Esophagus squamous epithelium (tissue), 5 donors: ENCODE data around the gene FUT7. TPM values are rescaled to one million over a fixed set of nuclear protein-coding genes. Genes with fewer than 3 reads are reported as not detected.

ENCODE experiments used
- DNase-seq: peaks from one replicate; lab custom pipeline; 2025; lab: John Stamatoyannopoulos, UW
- H3K27ac ChIP-seq, 4 donors: fragments of 200-600 bp; sonication (generic); one replicate each; pipeline ENCODE4 v1.5.1; 2016 to 2019; ENCODE audit warnings: mild to moderate bottlenecking in 1 of 4
- H3K27me3 ChIP-seq, 4 donors: fragments of 200-600 bp; sonication (generic); 1 replicate in 3 of 4; 2 replicates in 1 of 4; pipeline versions ENCODE4 v1.5.1 to v1.6.0; 2017 to 2021; ENCODE audit warnings: antibody characterized with exemption in 1 of 4
- H3K36me3 ChIP-seq, 3 donors: fragments of 200-600 bp; sonication (generic); one replicate each; pipeline ENCODE4 v1.5.1; 2016 to 2019
- H3K4me1 ChIP-seq, 3 donors: fragments of 200-600 bp; sonication (generic); one replicate each; pipeline ENCODE4 v1.5.1; 2017 to 2019
- H3K4me3 ChIP-seq, 4 donors: fragments of 200-600 bp; sonication (generic); 1 replicate in 3 of 4; 2 replicates in 1 of 4; pipeline ENCODE4 v1.5.1; 2016 to 2019; ENCODE audit warnings: mild to moderate bottlenecking in 2 of 4, moderate library complexity in 1 of 4
- H3K9me3 ChIP-seq, 3 donors: fragments of 200-600 bp; sonication (generic); one replicate each; pipeline ENCODE4 v1.5.1; 2016 to 2019
- POLR2A ChIP-seq, 4 donors: fragments of 450-650 bp; IDR thresholded peaks; one replicate each; pipeline ENCODE4 v1.6.1; 2017; ENCODE audit warnings: antibody characterized with exemption in 4 of 4, mild to moderate bottlenecking in 4 of 4, moderate library complexity in 3 of 4
- WGBS, 2 donors: methylation state at CpG; one replicate each; pipeline ENCODE4 v1.1.5; 2018; 5-methylcytosine and 5-hydroxymethylcytosine counted together
- intact Hi-C: fragments of 100-400 bp; cut with DNase I; formaldehyde crosslinking; loops from one replicate; pipeline ENCODE4 v1.15.0; 2022
- total RNA-seq, 4 donors: library from RNA; depleted of rRNA; stranded (reverse); fragments of >200 nt; gene quantifications; one replicate each; pipeline ENCODE4 v1.1.0, GENCODE V29; 2016
- TF ChIP-seq, protein P1 (sequence below), 6 experiments: fragments of 450-650 bp in 4 of 6; fragments of 200-600 bp in 2 of 6; sonication (generic) in 2 of 6; IDR thresholded peaks; one replicate each; pipeline ENCODE4 v1.5.1; 2016 to 2019; ENCODE audit warnings: antibody characterized with exemption in 6 of 6, mild to moderate bottlenecking in 4 of 6, moderate library complexity in 4 of 6
- donor health status: DM: yes; HTN: yes; CAD: no.

Gene FUT7
- total RNA-seq, 4 donors from 2014 or later = 0.13 to 0.38 (median 0.21) TPM; not detected in 1

DNA sequence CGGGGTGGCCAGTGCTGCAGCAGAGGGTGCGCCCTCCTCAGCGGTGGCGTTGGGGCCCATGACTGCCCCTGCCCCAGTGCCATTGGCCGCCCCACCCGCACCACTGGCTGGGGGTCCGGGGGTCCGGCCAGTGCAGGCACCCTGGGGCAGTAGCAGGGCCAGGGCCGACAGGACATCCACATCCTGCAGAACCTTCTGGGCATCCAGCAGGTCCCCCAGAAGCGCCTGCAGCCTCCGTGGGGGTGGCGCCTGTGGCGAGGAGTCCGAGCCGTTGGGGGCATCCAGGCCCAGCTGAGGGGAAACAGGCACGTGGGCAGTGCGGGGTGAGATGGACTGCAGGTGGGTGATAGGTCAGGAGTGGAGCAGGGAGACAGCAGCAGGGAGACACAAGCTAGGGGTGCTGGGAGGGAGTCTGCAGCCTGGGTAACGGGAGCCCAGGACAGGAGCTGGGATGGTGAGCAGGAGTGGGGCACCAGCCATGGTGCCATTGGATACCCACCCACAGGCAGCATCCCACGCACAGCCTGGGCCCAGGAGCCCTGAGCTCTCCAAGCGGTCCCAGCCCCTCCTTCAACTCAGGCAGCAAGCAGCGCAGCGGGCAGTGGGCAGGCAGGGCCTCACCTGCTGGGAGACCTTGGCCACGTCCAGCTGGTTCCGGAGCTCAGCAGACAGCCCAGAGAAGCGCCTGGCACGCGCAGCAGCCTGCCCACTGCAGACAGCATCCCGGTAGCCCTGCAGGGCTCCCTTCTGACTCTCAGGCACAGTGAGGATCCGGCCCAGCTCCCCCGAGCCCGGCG lies 10.9 kb downstream of the FUT7 start:
- TF ChIP-seq, protein P1, sequence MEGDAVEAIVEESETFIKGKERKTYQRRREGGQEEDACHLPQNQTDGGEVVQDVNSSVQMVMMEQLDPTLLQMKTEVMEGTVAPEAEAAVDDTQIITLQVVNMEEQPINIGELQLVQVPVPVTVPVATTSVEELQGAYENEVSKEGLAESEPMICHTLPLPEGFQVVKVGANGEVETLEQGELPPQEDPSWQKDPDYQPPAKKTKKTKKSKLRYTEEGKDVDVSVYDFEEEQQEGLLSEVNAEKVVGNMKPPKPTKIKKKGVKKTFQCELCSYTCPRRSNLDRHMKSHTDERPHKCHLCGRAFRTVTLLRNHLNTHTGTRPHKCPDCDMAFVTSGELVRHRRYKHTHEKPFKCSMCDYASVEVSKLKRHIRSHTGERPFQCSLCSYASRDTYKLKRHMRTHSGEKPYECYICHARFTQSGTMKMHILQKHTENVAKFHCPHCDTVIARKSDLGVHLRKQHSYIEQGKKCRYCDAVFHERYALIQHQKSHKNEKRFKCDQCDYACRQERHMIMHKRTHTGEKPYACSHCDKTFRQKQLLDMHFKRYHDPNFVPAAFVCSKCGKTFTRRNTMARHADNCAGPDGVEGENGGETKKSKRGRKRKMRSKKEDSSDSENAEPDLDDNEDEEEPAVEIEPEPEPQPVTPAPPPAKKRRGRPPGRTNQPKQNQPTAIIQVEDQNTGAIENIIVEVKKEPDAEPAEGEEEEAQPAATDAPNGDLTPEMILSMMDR (IDR thresholded peaks at IDR 0.05) = no peak
- TF ChIP-seq POLR2A (IDR thresholded peaks at IDR 0.05) = no peak
- Histone ChIP-seq H3K9me3 (no peaks in the 10 kb centered on the region), H3K27ac (no peak overlapping the region), H3K36me3 (peaks cover 0 to 33% (median 0%) of the 10 kb centered on the region in 3 donors), H3K27me3 (no peaks in the 10 kb centered on the region), H3K4me3 (no peak overlapping the region), H3K4me1 (peaks cover 0 to 14% (median 1%) of the 10 kb centered on the region in 3 donors)
- intact Hi-C loops = no loop called here
- no peak for DNase-seq
- WGBS, 2 donors = 90 to 100% methylated on average over 2 to 12 of the region's 32 CpGs

GRCh38 chr9:137019891-137020683 lies 11.8 kb downstream of the FUT7 start:
- H3K4me1 ChIP-seq = peaks cover 0 to 6% (median 0%) of the 10 kb centered on the region in 3 donors
- TF ChIP-seq POLR2A (IDR thresholded peaks at IDR 0.05) = no peak
- TF ChIP-seq, protein P1 (IDR thresholded peaks at IDR 0.05) = no peak
- no peak overlapping the region for H3K27ac ChIP-seq
- no peaks in the 10 kb centered on the region for H3K9me3 ChIP-seq
- intact Hi-C loops = no loop called here
- no peak overlapping the region for H3K4me3 ChIP-seq
- WGBS, 2 donors = 90% methylated on average over 2 to 6 of the region's 34 CpGs
- peaks cover 0 to 42% (median 0%) of the 10 kb centered on the region in 3 donors for H3K36me3 ChIP-seq
- H3K27me3 ChIP-seq = no peaks in the 10 kb centered on the region
- DNase-seq = no peak

- TF ChIP-seq POLR2A (IDR thresholded peaks at IDR 0.05) = no peak
- TF ChIP-seq, protein P1 (IDR thresholded peaks at IDR 0.05) = peak in 1 of 6 experiments; percentile 22
- WGBS, 2 donors = 70 to 82% methylated on average over 17 to 19 of the region's 36 CpGs
- Histone ChIP-seq H3K4me1 (peaks cover 0 to 3% (median 0%) of the 10 kb centered on the region in 3 donors), H3K4me3 (no peak overlapping the region), H3K27me3 (no peaks in the 10 kb centered on the region), H3K9me3 (no peaks in the 10 kb centered on the region), H3K36me3 (peaks cover 0 to 53% (median 0%) of the 10 kb centered on the region in 3 donors), H3K27ac (no peak overlapping the region)
- DNase-seq = no peak
- intact Hi-C loops = no loop called here
These were observed 12.9 kb downstream of the FUT7 start for GRCh38 chr9:137018761-137019559.

- peaks cover 0 to 3% (median 0%) of the 10 kb centered on the region in 3 donors for H3K4me1 ChIP-seq
- H3K27me3 ChIP-seq = no peaks in the 10 kb centered on the region
- peaks cover 0 to 63% (median 0%) of the 10 kb centered on the region in 3 donors for H3K36me3 ChIP-seq
- no peaks in the 10 kb centered on the region for H3K9me3 ChIP-seq
- 87% methylated on average over 10 of the region's 45 CpGs; no CpG with 5 or more reads in 1 of the 2 donors for WGBS, 2 donors
- intact Hi-C loops = no loop called here
- TF ChIP-seq, protein P1 (IDR thresholded peaks at IDR 0.05) = no peak
- no peak for TF ChIP-seq POLR2A (IDR thresholded peaks at IDR 0.05)
- no peak overlapping the region for H3K4me3 ChIP-seq
- H3K27ac ChIP-seq = no peak overlapping the region
- DNase-seq = no peak
These were observed 13.9 kb downstream of the FUT7 start for GRCh38 chr9:137017791-137018497.
